Measurements from ENCODE around the gene PPP2R3C.
A peak's percentile ranks its signal among the peaks of the same experiment; 100 is the strongest.

The PPP2R3C gene

DNA sequence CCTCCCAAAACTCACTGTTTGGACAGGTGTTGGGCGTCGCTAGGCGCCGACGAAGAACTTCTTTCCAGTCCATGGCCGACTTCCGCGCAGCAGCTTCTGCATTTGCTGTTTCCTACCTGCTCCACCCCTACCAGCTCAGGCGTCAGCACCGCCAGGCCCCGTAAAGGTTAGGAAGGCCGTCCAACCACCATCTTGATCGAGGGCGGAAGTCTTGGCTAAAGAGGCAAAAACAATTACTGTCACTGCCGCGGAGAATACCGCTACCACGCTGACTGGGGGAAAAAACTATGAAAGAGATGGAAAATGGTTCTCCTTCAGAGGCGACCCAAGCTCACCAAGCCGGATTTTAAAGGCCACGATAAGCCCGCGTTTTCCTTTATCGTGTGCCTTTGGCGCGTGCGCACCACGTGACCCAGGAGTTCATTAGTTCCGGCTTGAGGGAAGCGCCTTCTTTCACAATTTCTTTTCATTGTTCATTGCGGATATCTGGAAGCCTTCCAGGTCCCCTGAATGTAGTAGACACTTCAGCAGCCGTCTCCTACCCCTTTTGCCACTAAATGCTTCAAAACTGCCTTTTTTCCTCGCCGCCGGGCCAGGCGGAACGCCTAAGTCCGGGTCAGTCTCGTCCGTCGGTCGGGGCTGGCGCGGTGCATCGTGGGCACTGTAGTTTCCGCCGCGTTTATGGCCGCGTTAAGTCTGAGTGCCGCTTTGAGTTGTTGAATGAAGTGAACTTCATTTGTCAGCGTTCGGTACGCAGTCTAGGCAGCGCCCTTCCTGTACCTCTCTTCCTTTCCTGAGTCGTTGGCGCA is at the start of gene PPP2R3C, which contains the start of gene PRORP:
Gene PPP2R3C, minus strand, starts transcription at position 104 of the 809 bp plus-strand sequence. Its CDS starts 31 bp downstream, at position 73.
Gene PRORP, plus strand, starts transcription at position 666 of the 809 bp plus-strand sequence. CDS start 694 bp downstream, outside the sequence.
- TF ChIP-seq, protein P1, sequence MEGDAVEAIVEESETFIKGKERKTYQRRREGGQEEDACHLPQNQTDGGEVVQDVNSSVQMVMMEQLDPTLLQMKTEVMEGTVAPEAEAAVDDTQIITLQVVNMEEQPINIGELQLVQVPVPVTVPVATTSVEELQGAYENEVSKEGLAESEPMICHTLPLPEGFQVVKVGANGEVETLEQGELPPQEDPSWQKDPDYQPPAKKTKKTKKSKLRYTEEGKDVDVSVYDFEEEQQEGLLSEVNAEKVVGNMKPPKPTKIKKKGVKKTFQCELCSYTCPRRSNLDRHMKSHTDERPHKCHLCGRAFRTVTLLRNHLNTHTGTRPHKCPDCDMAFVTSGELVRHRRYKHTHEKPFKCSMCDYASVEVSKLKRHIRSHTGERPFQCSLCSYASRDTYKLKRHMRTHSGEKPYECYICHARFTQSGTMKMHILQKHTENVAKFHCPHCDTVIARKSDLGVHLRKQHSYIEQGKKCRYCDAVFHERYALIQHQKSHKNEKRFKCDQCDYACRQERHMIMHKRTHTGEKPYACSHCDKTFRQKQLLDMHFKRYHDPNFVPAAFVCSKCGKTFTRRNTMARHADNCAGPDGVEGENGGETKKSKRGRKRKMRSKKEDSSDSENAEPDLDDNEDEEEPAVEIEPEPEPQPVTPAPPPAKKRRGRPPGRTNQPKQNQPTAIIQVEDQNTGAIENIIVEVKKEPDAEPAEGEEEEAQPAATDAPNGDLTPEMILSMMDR (conservative IDR thresholded peaks at IDR 0.05; ENCODE audit: low read depth, low read length): no peak
- H3K4me3 ChIP-seq (ENCODE audit: low read length): peak within 1 kb of the TSS; percentile 96

DNA sequence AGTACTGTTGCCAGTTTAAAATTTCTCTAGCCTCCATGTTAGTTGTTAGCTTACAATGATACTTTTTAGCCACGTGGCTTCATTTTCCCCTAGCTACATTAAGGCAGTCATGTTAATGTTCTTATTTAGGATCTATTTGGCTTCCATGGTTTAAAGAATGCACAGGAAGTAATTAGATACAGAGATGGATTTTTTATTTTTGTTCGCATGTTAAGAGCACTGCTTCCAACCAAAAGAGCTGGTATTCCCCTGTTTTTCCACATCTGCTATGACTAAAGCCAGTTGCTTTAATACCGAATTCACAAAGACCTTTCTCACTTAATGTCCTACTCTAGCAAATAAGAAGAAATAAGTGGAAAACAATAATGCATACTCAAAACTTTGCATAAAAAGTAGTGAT is 45.7 kb upstream of the PPP2R3C start:
- DNase-seq (ENCODE audit: low read depth): no peak
- TF ChIP-seq, protein P1 (conservative IDR thresholded peaks at IDR 0.05; ENCODE audit: low read depth, low read length): no peak
- H3K4me3 ChIP-seq (ENCODE audit: low read length): no peak overlapping the region

More for the DNA sequence above, at the start of gene PPP2R3C, which contains the start of gene PRORP:
- DNase-seq (ENCODE audit: low read depth): peak; percentile 86

DNA sequence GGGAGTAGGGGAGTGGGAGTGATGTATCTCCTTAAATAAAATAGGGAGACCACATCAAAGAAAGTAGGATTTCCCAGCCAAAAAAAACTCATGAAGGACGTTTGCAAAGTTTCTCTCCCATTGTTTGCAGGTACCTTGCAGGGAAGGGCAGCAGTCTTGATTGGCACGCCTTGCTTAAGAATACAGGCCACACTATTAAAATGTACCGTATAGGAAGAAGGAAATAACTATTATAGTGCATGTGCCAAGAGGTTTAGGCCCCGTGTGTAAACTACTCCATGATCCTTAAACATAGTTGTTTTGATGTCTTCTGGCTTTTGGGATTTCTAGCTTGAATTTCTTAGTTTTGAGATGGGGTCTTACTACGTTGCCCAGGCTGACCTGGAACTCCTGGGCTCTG is 43.1 kb upstream of the PPP2R3C start:
- H3K4me3 ChIP-seq (ENCODE audit: low read length): no peak overlapping the region
- TF ChIP-seq, protein P1 (conservative IDR thresholded peaks at IDR 0.05; ENCODE audit: low read depth, low read length): no peak

DNA sequence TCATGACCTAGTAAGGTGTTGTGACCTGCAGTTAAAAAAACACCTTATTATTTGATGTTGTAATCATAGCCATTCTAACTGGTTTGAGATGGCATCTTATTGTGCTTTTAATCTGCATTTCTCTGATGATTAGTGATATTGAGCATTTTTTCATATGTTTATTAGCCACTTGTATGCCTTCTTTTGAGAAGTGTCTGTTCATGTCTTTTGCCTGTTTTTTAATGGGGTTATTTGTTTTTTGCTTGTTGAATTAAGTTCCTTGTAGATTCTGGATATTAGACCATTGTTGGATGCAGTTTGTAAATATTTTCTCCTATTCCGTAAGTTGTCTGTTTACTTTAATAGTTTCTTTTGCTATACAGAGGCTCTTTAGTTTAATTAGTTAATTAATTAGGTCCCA is 41.6 kb upstream of the PPP2R3C start:
- DNase-seq (ENCODE audit: low read depth): no peak
- H3K4me3 ChIP-seq (ENCODE audit: low read length): no peak overlapping the region
- TF ChIP-seq, protein P1 (conservative IDR thresholded peaks at IDR 0.05; ENCODE audit: low read depth, low read length): no peak

More for the DNA sequence above, 43.1 kb upstream of the PPP2R3C start:
- DNase-seq (ENCODE audit: low read depth): no peak

DNA sequence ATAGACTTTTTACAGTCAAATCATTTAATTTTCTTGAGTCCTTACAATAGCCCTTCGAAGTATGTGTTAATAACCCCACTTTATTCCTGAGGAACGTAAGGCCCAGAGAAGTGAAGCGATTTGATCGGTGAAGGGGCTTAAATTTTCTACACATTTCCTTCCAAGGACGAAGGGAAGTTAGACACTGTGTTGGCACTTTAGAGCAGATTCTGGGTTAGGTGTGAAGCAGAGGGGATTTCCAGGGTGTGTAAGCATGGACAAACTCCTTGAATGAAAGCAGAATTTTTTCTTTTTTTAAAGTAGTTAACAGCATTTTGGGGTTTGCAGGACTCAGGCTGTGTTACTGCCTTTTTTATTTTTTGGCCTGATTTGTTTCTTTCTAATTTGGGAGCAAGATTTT is 39.4 kb upstream of the PPP2R3C start:
- TF ChIP-seq, protein P1 (conservative IDR thresholded peaks at IDR 0.05; ENCODE audit: low read depth, low read length): no peak

DNA sequence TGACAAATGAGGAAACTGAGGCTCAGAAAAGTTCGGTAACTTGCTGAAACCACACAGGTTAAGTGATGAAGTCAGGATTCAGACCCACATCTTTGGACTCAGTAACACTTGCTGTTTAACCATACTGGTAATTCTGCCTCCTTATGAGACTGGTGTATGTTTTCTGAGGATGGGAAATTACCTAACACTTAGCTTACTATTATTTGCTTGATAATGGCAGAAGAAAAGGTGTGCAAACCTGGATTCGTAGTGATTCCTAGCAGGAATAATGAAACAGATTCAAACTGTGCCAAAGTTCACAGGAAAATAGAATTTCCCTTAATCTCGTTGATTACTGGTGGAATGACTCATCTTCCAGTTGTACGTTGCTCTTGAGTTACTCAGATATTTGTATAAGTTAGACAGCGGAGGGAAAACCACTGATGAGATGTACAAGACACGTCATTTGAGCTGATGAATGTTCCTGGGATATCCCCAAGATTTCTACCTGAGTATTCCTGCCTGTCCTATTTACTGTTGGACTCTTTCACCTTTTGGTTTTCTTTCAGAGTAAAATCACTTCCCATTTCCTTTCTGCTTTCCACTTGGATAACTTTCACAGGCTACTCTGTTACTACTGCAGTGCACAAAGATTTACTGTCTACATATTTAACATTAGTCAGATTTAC is 38.1 kb upstream of the PPP2R3C start:
- TF ChIP-seq, protein P1 (conservative IDR thresholded peaks at IDR 0.05; ENCODE audit: low read depth, low read length): no peak
- peak; percentile 78 for DNase-seq (ENCODE audit: low read depth)
- no peak overlapping the region for H3K4me3 ChIP-seq (ENCODE audit: low read length)

More for the DNA sequence above, 39.4 kb upstream of the PPP2R3C start:
- H3K4me3 ChIP-seq (ENCODE audit: low read length): no peak overlapping the region
- DNase-seq (ENCODE audit: low read depth): no peak
